ENCODE measurements around the gene TRIM17. TPM values are rescaled to one million over a fixed set of nuclear protein-coding genes. Genes with fewer than 3 reads are reported as not detected.

TRIM17 gene
- total RNA-seq, 1 donor from 2014 or later = 1.5 TPM

GRCh38 chr1:228396770-228397662, 19.6 kb downstream of the TRIM17 start:
- H3K4me2 ChIP-seq (ENCODE audit: low read length) = no peak overlapping the region
- no peak overlapping the region for H3K4me3 ChIP-seq (ENCODE audit: insufficient read depth, low read depth, low read length)
- no peaks in the 10 kb centered on the region for H3K9me3 ChIP-seq (ENCODE audit: insufficient read depth, low read depth, low read length)
- H4K20me1 ChIP-seq (ENCODE audit: insufficient read depth, low read length) = peaks cover 68% of the 10 kb centered on the region
- Mint-ChIP-seq H3K36me3 (ENCODE audit: low read depth, unreplicated experiment) (peaks cover 19% of the 10 kb centered on the region), H3K27ac (ENCODE audit: unreplicated experiment) (no peak overlapping the region), H3K9me3 (ENCODE audit: unreplicated experiment) (no peaks in the 10 kb centered on the region), H3K27me3 (ENCODE audit: low read depth, unreplicated experiment) (no peaks in the 10 kb centered on the region), H3K4me3 (ENCODE audit: unreplicated experiment) (no peak overlapping the region), H3K4me1 (ENCODE audit: low read depth, unreplicated experiment) (peaks cover 5% of the 10 kb centered on the region)
- H3K4me1 ChIP-seq (ENCODE audit: insufficient read depth, low read length) = peaks cover 23% of the 10 kb centered on the region
- no peak overlapping the region for H3K9ac ChIP-seq (ENCODE audit: low read length)
- DNase-seq (ENCODE audit: low read depth) = no peak
- H2AFZ ChIP-seq (ENCODE audit: low read depth, low read length) = no peak overlapping the region
- peaks cover 20% of the 10 kb centered on the region for H3K79me2 ChIP-seq (ENCODE audit: insufficient read depth, low read length)
- FAIRE-seq = no peak
- peaks cover 6% of the 10 kb centered on the region for H3K36me3 ChIP-seq (ENCODE audit: insufficient read depth, low read length)
- TF ChIP-seq EZH2 (IDR thresholded peaks at IDR 0.05; ENCODE audit: insufficient read depth, low read length) (no peak), CTCF (IDR thresholded peaks at IDR 0.05; ENCODE audit: insufficient read depth, low read depth, low read length) (no peak)
- no peak overlapping the region for H3K27ac ChIP-seq (ENCODE audit: low read depth, low read length)
- no peaks in the 10 kb centered on the region for H3K27me3 ChIP-seq (ENCODE audit: insufficient read depth, low read length)

GRCh38 chr1:228394571-228395394, 21.9 kb downstream of the TRIM17 start:
- Histone ChIP-seq H3K27ac (ENCODE audit: low read depth, low read length) (no peak overlapping the region), H3K27me3 (ENCODE audit: insufficient read depth, low read length) (no peaks in the 10 kb centered on the region), H3K36me3 (ENCODE audit: insufficient read depth, low read length) (peaks cover 3% of the 10 kb centered on the region), H2AFZ (ENCODE audit: low read depth, low read length) (no peak overlapping the region), H3K9ac (ENCODE audit: low read length) (no peak overlapping the region), H3K79me2 (ENCODE audit: insufficient read depth, low read length) (peaks cover 5% of the 10 kb centered on the region), H3K4me3 (ENCODE audit: insufficient read depth, low read depth, low read length) (no peak overlapping the region), H3K4me1 (ENCODE audit: insufficient read depth, low read length) (peaks cover 28% of the 10 kb centered on the region), H4K20me1 (ENCODE audit: insufficient read depth, low read length) (peaks cover 49% of the 10 kb centered on the region), H3K9me3 (ENCODE audit: insufficient read depth, low read depth, low read length) (no peaks in the 10 kb centered on the region), H3K4me2 (ENCODE audit: low read length) (no peak overlapping the region)
- Mint-ChIP-seq H3K9me3 (ENCODE audit: unreplicated experiment) (no peaks in the 10 kb centered on the region), H3K27ac (ENCODE audit: unreplicated experiment) (no peak overlapping the region), H3K4me3 (ENCODE audit: unreplicated experiment) (no peak overlapping the region), H3K4me1 (ENCODE audit: low read depth, unreplicated experiment) (peaks cover 6% of the 10 kb centered on the region), H3K36me3 (ENCODE audit: low read depth, unreplicated experiment) (peaks cover 17% of the 10 kb centered on the region), H3K27me3 (ENCODE audit: low read depth, unreplicated experiment) (no peaks in the 10 kb centered on the region)
- DNase-seq (ENCODE audit: low read depth) (no peak), FAIRE-seq (no peak)
- no peak for TF ChIP-seq CTCF (IDR thresholded peaks at IDR 0.05; ENCODE audit: insufficient read depth, low read depth, low read length)
- TF ChIP-seq EZH2 (IDR thresholded peaks at IDR 0.05; ENCODE audit: insufficient read depth, low read length) = no peak

Data from astrocyte (in vitro differentiated cells and primary cell).